Adrenal gland (tissue), 12 donors: ENCODE results near the gene NOLC1. TPM values are rescaled to one million over a fixed set of nuclear protein-coding genes. Genes with fewer than 3 reads are reported as not detected.

Experiments used
- DNase-seq, 7 donors: peaks; one replicate each; pipeline ENCODE4 v3.0.0-alpha.2; 2019 to 2020
- H3K27ac ChIP-seq, 5 donors: fragments of 200-600 bp; sonication (generic) in 4 of 5; 1 replicate in 3 of 5; 2 replicates in 2 of 5; pipeline versions ENCODE4 v1.5.1 to v1.8.0; 2016 to 2020; ENCODE audit warnings: mild to moderate bottlenecking in 1 of 5
- H3K27me3 ChIP-seq: fragments of 200-600 bp; 2 replicates; pipeline ENCODE4 v1.8.0; 2021
- H3K36me3 ChIP-seq, 2 donors: fragments of 200-600 bp; replicated peaks in 1 of 2; 1 replicate in 1 of 2; 2 replicates in 1 of 2; pipeline versions ENCODE4 v1.5.1 to v1.8.0; 2018 to 2022
- H3K4me1 ChIP-seq, 2 donors: fragments of 200-600 bp; replicated peaks in 1 of 2; 1 replicate in 1 of 2; 2 replicates in 1 of 2; pipeline versions ENCODE4 v1.5.1 to v1.8.0; 2018 to 2021
- H3K4me3 ChIP-seq, 4 donors: fragments of 200-600 bp; sonication (generic) in 3 of 4; one replicate each; pipeline ENCODE4 v1.5.1; 2016 to 2018
- H3K9me3 ChIP-seq, 3 donors: fragments of 200-600 bp; sonication (generic) in 1 of 3; replicated peaks in 1 of 3; 1 replicate in 2 of 3; 2 replicates in 1 of 3; pipeline versions ENCODE4 v1.5.1 to v1.8.0; 2016 to 2021
- POLR2A ChIP-seq, 2 donors: fragments of 450-650 bp; IDR thresholded peaks; one replicate each; pipeline ENCODE4 v1.6.1; 2017; ENCODE audit warnings: antibody characterized with exemption in 2 of 2, mild to moderate bottlenecking in 2 of 2, moderate library complexity in 1 of 2
- WGBS, 4 donors: extraction: QIAGEN DNeasy Blood & Tissue Kit in 2 of 4; methylation state at CpG; one replicate each; pipeline versions ENCODE4 v1.1.5 to v1.1.7; 2013 to 2017; 5-methylcytosine and 5-hydroxymethylcytosine counted together
- intact Hi-C, 2 donors: fragments of 100-400 bp; cut with DNase I; formaldehyde crosslinking; loops; one replicate each; pipeline versions ENCODE4 v1.14.1 to v1.15.0; 2022 to 2023
- polyA plus RNA-seq, 3 donors: library from polyadenylated mRNA; stranded (reverse); fragments of 200-250 nt in 2 of 3; fragments of 350-450 nt in 1 of 3; fragmentation: Illumina TruSeq in 1 of 3; extraction: RNeasy Lipid Tissue Mini Kit (QIAGEN cat#74804) in 1 of 3; gene quantifications; one replicate each; pipeline ENCODE4 v1.2.3, GENCODE V29; 2013 to 2014
- total RNA-seq, 9 donors: library from RNA; depleted of rRNA in 4 of 9; stranded (reverse); fragments of >200 nt in 4 of 9; fragments of 120-200 nt in 1 of 9; fragmentation: NEBNext Ultra II Directional in 1 of 9; extraction: Animal tissue kit (Norgen Biotek cat#: 25700) in 1 of 9; gene quantifications; one replicate each; pipeline versions ENCODE4 v1.1.0 to v1.2.4, GENCODE V29; 2013 to 2023
- TF ChIP-seq, protein P1 (sequence below), 6 experiments: fragments of 450-650 bp in 4 of 6; fragments of 200-600 bp in 2 of 6; sonication (generic) in 1 of 6; IDR thresholded peaks; 1 replicate in 5 of 6; 2 replicates in 1 of 6; pipeline versions ENCODE4 v1.5.1 to v1.8.0; 2016 to 2021; ENCODE audit warnings: antibody characterized with exemption in 6 of 6, mild to moderate bottlenecking in 2 of 6, moderate library complexity in 1 of 6
- donor health status: healthy with polysubstance abuse.
- donor health status: Bipolar disorder and iron deficiency.
- donor health status: DM: yes; HTN: yes; CAD: no.
- donor health status: DM: no; HTN: no; CAD: no.
- donor health status: DM: no; HTN: no; CAD: no.
- donor health status: DM: yes; HTN: yes; CAD: no.

NOLC1 gene
- total and polyA plus RNA-seq, 12 donors = 18.6 to 111 (median 32.8) TPM

DNA sequence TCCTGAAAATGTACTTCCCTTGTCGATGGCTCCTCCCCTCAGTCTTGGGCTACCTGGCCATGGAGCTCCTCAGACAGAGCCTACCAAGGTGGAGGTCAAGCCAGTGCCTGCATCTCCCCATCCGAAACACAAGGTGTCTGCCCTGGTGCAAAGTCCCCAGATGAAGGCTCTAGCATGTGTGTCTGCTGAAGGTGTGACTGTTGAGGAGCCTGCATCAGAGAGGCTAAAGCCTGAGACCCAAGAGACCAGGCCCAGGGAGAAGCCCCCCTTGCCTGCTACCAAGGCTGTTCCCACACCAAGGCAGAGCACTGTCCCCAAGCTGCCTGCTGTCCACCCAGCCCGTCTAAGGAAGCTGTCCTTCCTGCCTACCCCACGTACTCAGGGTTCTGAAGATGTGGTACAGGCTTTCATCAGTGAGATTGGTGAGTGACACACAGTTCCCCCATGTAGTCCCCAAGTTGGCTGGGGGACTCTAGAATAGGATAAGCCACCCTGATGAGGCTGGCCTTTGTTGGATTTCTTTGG, 10.5 kb upstream of the NOLC1 start:
- DNase-seq = no peak
- no peak overlapping the region for H3K4me3 ChIP-seq
- intact Hi-C loops = no loop called here
- H3K27ac ChIP-seq = no peak overlapping the region
- peaks cover 0 to under 1% of the 10 kb centered on the region in 2 donors for H3K4me1 ChIP-seq
- H3K9me3 ChIP-seq = no peaks in the 10 kb centered on the region
- H3K27me3 ChIP-seq = no peaks in the 10 kb centered on the region
- no peak for TF ChIP-seq POLR2A (IDR thresholded peaks at IDR 0.05)
- TF ChIP-seq, protein P1, sequence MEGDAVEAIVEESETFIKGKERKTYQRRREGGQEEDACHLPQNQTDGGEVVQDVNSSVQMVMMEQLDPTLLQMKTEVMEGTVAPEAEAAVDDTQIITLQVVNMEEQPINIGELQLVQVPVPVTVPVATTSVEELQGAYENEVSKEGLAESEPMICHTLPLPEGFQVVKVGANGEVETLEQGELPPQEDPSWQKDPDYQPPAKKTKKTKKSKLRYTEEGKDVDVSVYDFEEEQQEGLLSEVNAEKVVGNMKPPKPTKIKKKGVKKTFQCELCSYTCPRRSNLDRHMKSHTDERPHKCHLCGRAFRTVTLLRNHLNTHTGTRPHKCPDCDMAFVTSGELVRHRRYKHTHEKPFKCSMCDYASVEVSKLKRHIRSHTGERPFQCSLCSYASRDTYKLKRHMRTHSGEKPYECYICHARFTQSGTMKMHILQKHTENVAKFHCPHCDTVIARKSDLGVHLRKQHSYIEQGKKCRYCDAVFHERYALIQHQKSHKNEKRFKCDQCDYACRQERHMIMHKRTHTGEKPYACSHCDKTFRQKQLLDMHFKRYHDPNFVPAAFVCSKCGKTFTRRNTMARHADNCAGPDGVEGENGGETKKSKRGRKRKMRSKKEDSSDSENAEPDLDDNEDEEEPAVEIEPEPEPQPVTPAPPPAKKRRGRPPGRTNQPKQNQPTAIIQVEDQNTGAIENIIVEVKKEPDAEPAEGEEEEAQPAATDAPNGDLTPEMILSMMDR (IDR thresholded peaks at IDR 0.05) = no peak
- 76 to 92% (median 86%) methylated on average over 2 to 4 of the region's 4 CpGs for WGBS, 4 donors
- peaks cover 0 to 68% of the 10 kb centered on the region in 2 donors for H3K36me3 ChIP-seq

DNA sequence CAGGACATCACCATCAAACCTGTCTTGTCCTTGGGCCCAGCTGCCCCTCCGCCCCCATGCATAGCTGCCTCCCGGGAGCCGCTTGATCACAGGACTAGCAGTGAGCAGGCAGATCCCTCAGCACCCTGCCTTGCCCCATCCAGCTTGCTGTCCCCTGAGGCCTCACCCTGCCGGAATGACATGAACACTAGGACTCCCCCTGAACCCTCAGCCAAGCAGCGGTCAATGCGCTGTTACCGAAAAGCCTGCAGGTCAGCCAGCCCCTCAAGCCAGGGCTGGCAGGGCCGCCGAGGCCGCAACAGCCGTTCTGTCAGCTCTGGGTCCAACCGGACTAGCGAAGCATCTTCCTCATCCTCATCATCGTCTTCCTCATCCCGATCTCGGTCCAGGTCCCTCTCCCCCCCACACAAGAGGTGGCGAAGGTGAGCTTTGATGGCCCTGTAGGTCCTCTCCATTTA, 5.2 kb upstream of the NOLC1 start:
- WGBS, 4 donors = 92 to 96% (median 94%) methylated on average over 13 to 17 of the region's 17 CpGs
- peaks cover 0 to 6% of the 10 kb centered on the region in 2 donors for H3K4me1 ChIP-seq
- H3K4me3 ChIP-seq = no peak overlapping the region
- no peak overlapping the region for H3K27ac ChIP-seq
- TF ChIP-seq, protein P1 (IDR thresholded peaks at IDR 0.05) = no peak
- TF ChIP-seq POLR2A (IDR thresholded peaks at IDR 0.05) = no peak
- no peaks in the 10 kb centered on the region for H3K27me3 ChIP-seq
- no peak for DNase-seq
- H3K36me3 ChIP-seq = peaks cover 0 to 63% of the 10 kb centered on the region in 2 donors
- intact Hi-C loops = no loop called here
- no peaks in the 10 kb centered on the region for H3K9me3 ChIP-seq

DNA sequence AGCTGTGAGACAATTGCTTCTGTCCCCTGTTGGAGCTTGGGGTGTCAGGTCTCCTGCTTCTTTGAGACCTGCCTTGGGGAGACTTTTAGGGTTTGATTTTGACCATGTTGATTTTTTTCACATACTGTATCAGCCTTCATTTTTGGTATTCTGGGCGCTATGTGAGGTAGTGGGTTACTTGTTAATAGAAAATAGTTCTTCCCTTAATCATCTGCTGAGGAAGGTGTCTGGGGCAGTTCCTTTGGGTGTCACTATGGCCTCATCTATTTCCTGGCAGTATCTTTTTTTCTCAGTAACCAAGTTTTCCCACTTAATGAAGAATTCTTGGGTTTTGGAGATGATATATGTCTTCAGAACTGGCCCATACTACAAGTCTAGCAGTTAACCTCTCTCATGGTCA, 4.6 kb upstream of the NOLC1 start:
- DNase-seq = no peak
- Histone ChIP-seq H3K27ac (no peak overlapping the region), H3K4me3 (no peak overlapping the region), H3K36me3 (peaks cover 0 to 60% of the 10 kb centered on the region in 2 donors), H3K9me3 (no peaks in the 10 kb centered on the region), H3K27me3 (no peaks in the 10 kb centered on the region), H3K4me1 (peaks cover 0 to 6% of the 10 kb centered on the region in 2 donors)
- no peak for TF ChIP-seq POLR2A (IDR thresholded peaks at IDR 0.05)
- TF ChIP-seq, protein P1 (IDR thresholded peaks at IDR 0.05) = no peak
- intact Hi-C loops = no loop called here
- 97 to 100% (median 100%) methylated on average over 1 of the region's 1 CpG for WGBS, 4 donors

DNA sequence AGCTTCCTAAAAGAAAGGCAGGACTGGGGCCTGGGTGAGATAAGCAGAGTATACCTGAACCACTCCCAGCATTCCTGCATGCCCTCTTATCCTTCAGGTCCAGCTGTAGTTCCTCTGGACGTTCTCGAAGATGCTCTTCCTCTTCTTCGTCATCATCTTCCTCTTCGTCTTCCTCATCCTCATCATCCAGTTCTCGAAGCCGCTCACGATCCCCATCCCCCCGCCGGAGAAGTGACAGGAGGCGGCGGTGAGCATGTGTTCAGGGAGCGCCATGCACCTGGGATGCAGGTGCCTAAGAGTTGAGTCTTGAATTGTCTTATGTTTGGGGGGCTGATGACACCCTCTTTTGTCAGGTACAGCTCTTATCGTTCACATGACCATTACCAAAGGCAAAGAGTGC, 3.9 kb upstream of the NOLC1 start:
- no peaks in the 10 kb centered on the region for H3K27me3 ChIP-seq
- no peak for DNase-seq
- 93 to 95% (median 94%) methylated on average over 13 of the region's 13 CpGs for WGBS, 4 donors
- no peak overlapping the region for H3K4me3 ChIP-seq
- H3K36me3 ChIP-seq = peaks cover 0 to 54% of the 10 kb centered on the region in 2 donors
- peaks cover 6 to 11% of the 10 kb centered on the region in 2 donors for H3K4me1 ChIP-seq
- no peaks in the 10 kb centered on the region for H3K9me3 ChIP-seq
- TF ChIP-seq, protein P1 (IDR thresholded peaks at IDR 0.05) = no peak
- no peak for TF ChIP-seq POLR2A (IDR thresholded peaks at IDR 0.05)
- intact Hi-C loops = no loop called here
- no peak overlapping the region for H3K27ac ChIP-seq
